Loucy (cell line): ENCODE data around the gene ZNF785.

Source experiments
- EZH2phosphoT487 ChIP-seq: fragments of 200-600 bp; IDR thresholded peaks from 2 replicates; pipeline ENCODE4 v1.6.1; 2018; ENCODE audit warnings: antibody characterized with exemption, mild to moderate bottlenecking, moderate library complexity, borderline replicate concordance
- TF ChIP-seq, protein P1 (sequence below): fragments of 200-600 bp; sonication (generic); conservative IDR thresholded peaks from 2 replicates; pipeline ENCODE4 v1.5.1; 2014; ENCODE audit warnings: mild to moderate bottlenecking, antibody characterized with exemption, low read length

- TF ChIP-seq, protein P1, sequence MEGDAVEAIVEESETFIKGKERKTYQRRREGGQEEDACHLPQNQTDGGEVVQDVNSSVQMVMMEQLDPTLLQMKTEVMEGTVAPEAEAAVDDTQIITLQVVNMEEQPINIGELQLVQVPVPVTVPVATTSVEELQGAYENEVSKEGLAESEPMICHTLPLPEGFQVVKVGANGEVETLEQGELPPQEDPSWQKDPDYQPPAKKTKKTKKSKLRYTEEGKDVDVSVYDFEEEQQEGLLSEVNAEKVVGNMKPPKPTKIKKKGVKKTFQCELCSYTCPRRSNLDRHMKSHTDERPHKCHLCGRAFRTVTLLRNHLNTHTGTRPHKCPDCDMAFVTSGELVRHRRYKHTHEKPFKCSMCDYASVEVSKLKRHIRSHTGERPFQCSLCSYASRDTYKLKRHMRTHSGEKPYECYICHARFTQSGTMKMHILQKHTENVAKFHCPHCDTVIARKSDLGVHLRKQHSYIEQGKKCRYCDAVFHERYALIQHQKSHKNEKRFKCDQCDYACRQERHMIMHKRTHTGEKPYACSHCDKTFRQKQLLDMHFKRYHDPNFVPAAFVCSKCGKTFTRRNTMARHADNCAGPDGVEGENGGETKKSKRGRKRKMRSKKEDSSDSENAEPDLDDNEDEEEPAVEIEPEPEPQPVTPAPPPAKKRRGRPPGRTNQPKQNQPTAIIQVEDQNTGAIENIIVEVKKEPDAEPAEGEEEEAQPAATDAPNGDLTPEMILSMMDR: no peak
- TF ChIP-seq EZH2phosphoT487: no peak
Observed at GRCh38 chr16:30541502-30542329, 43.8 kb downstream of the ZNF785 start.
